NCI-H146 (cell line): ENCODE data around the gene CLPTM1L.
"Not testable (repeated sequence)": the region's sequence is repeated elsewhere in the genome, so short reads cannot be mapped to it uniquely, and the experiment has no call there.

Source experiments
- DNase-seq: peaks from one replicate; lab custom pipeline; 2025; lab: John Stamatoyannopoulos, UW

Gene CLPTM1L

DNA sequence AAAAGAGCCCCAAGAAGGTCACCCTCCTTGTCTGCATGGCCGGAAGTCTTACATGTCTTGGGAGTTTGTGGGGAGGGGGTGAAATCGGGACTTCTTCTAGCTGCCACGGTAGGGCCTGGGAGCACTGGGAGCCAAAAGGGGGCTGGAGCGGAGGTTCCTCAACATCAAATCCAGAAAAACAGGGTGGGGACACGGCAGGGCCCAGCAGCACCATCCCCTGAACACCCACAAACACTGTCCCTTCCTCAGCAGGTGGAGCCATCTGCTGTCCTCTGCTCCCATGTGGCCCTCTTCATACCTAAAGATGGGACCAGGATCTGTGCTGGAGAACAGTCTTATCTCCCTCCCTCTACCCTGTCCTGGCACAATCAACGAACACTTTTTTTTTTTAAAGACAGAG is 52.8 kb downstream of the CLPTM1L start:
- no peak for DNase-seq

DNA sequence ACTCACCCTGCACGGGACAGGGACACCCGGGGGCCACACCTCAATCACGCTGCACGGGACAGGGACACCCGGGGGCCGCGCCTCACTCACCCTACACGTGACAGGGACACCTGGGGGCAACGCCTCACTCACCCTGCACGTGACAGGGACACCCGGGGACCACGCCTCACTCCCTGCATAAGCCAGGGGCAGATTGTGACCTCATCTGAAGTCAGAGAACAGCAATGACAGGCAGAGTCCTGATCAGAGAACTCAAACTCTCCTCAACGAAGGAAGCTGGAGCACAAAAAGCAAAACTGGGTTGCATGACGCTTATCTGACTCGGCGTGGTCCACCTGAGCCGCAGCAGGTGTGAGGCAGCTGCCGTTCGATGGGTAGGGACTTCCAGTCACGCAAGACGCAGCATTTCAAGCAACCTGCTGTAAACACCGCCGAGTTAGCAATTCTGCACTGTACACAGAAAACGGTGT is 53.3 kb downstream of the CLPTM1L start:
- DNase-seq, result peak; percentile 38

DNA sequence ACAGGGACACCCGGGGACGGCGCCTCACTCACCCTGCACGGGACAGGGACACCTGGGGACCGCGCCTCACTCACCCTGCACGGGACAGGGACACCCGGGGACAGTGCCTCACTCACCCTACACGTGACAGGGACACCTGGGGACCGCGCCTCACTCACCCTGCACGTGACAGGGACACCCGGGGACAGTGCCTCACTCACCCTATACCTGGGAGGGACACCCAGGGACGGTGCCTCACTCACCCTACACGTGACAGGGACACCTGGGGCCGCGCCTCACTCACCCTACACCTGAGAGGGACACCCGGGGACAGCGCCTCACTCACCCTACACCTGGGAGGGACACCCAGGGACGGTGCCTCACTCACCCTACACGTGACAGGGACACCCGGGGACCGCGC is 53.9 kb downstream of the CLPTM1L start:
- DNase-seq, result not testable (repeated sequence)

DNA sequence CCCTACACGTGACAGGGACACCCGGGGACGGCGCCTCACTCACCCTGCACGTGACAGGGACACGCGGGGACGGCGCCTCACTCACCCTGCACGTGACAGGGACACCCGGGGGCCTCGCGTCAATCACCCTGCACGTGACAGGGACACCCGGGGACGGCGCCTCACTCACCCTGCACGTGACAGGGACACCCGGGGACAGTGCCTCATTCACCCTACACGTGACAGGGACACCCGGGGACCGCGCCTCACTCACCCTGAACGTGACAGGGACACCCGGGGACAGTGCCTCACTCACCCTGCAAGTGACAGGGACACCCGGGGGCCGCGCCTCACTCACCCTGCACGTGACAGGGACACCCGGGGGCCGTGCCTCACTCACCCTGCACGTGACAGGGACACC is 55.3 kb downstream of the CLPTM1L start:
- DNase-seq, result not testable (repeated sequence)

DNA sequence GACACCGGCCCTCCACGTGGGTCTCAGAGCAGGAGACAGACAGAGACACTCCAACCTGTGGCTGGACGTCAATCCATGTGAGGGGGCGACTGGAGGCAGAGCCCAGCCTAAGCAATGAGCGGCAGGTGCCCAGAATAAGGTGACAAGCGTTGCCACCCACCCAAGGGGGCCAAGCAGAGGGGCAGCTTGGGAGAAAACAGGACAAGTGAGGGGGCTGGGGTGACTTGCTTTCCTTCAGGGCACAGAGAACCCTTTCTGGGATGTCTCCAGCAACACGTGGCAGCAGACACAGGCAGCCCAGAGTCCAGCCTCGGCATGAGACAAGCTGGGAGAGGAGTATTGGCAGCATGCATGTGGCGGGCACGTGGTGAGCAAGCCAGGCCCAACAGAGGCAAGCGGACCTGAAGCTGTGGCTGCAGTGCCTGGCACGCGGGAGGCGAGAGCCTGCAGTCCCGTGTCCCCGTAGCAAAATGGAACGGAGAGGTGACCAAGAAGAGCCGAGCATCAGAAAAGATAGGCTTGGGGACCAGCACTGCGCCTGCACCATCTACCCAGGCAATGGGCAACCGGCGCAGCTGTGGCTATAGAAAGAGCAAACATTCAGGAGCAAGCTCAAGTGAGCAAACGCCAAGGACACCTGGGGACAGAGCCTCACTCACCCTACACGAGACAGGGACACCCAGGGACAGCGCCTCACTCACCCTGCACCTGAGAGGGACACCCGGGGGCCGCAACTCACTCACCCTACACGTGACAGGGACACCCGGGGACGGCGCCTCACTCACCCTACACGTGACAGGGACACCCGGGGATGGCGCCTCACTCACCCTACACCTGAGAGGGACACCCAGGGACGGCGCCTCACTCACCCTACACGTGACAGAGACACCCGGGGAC is 56.2 kb downstream of the CLPTM1L start:
- no peak for DNase-seq

DNA sequence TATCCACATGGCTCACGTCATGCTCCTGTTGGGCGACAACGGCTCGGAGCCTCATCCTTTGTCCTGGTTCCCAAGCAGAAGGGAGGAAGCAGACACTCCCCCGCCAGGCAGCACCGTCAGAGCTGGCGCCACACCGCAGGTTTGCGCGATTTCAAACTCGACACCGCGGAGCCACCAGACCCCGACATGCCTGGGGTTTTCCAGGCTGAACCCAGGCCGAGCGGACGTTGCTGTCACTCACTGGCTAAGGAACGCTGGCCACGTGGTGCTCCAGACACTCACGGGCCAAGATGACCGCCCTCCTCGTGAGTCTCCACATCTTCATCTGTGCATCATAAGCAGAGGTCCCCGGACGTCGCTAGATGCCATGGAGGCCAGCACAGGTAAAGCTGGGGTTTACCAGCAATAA is 59.0 kb downstream of the CLPTM1L start:
- no peak for DNase-seq

DNA sequence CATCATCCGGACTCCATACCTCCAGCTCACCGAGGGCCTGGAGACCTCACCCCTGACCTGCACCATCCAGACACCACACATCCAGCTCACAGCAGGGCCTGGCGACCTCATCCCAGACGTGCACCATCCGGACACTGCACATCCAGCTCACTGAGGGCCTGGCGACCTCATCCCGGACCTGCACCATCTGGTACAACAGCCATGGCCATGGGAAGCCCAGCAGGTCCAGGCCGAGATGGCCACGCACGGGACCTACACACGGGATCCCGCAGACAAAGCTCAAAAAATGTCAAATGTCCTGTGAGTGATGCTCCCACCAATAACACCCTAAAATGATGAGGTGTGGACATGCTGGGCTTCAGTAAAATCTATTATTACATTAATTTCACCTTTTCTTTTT is 59.8 kb downstream of the CLPTM1L start:
- no peak for DNase-seq

DNA sequence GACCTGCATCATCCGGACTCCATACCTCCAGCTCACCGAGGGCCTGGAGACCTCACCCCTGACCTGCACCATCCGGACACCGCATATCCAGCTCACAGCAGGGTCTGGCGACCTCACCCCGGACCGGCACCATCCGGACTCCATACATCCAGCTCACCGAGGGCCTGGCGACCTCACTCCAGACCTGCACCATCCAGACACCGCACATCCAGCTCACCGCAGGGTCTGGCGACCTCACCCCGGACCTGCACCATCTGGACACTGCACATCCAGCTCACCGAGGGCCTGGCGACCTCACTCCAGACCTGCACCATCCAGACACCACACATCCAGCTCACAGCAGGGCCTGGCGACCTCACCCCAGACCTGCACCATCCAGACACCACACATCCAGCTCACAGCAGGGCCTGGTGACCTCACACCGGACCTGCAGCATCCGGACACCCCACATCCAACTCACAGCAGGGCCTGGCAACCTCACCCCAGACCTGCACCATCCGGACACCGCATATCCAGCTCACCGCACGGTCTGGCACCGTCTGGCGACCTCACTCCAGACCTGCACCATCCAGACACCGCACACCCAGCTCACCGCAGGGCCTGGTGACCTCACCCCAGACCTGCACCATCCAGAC is 60.4 kb downstream of the CLPTM1L start:
- DNase-seq, result not testable (repeated sequence)

DNA sequence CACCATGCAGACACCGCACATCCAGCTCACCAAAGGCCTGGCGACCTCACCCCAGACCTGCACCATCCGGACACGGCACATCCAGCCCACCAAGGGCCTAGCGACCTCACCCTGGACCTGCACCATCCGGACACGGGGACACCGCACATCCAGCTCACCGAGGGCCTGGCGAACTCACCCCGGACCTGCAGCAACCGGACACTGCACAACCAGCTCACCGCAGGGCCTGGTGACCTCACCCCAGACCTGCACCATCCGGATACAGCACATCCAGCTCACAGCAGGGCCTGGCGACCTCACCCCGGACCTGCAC is 61.2 kb downstream of the CLPTM1L start:
- DNase-seq, result not testable (repeated sequence)

DNA sequence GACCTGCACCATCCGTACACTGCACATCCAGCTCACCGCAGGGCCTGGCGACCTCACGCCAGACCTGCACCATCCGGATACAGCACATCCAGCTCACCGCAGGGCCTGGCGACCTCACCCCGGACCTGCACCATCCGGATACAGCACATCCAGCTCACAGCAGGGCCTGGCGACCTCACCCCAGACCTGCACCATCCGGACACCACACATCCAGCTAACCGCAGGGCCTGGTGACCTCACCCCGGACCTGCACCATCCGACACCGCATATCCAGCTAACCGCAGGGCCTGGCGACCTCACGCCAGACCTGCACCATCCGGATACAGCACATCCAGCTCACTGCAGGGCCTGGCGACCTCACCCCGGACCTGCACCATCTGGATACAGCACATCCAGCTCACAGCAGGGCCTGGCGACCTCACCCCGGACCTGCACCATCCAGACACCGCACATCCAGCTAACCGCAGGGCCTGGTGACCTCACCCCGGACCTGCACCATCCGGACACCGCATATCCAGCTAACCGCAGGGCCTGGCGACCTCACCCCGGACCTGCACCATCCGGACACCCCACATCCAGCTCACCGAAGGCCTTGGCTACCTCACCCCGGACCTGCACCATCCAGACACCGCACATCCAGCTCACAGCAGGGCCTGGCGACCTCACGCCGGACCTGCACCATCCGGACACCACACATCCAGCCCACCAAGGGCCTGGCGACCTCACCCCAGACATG is 61.7 kb downstream of the CLPTM1L start:
- not testable (repeated sequence) for DNase-seq

DNA sequence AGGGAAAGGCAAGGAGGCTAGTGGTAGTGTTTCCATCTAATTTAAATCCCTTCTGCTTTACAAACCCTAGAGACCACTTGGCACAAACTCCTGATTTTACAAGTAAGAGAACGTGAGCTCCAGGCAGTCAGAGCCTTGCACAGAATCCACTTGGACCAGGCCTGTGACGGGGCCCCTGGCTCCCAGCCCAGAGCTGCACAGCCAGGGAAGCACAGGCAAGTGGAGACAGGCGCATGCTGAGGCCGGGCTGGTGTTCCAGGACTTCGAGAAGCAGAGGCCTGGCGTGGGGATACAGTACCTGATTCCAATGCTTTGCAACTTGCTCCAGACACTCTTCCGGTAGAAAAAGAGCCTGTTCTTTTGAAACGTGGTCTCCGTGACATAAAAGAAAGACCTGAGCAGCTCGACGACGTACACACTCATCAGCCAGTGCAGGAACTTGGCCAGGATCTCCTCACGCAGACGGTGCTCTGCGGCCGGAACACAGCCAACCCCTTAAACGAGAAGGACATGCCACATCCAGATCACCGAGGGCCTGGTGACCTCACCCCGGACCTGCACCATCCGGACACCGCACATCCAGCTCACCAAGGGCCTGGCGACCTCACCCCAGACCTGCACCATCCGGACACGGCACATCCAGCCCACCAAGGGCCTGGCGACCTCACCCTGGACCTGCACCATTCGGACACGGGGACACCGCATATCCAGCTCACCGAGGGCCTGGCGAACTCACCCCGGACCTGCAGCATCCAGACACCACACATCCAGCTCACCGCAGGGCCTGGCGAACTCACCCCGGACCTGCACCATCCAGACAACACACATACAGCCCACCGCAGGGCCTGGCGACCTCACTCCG is 62.5 kb downstream of the CLPTM1L start:
- no peak for DNase-seq

DNA sequence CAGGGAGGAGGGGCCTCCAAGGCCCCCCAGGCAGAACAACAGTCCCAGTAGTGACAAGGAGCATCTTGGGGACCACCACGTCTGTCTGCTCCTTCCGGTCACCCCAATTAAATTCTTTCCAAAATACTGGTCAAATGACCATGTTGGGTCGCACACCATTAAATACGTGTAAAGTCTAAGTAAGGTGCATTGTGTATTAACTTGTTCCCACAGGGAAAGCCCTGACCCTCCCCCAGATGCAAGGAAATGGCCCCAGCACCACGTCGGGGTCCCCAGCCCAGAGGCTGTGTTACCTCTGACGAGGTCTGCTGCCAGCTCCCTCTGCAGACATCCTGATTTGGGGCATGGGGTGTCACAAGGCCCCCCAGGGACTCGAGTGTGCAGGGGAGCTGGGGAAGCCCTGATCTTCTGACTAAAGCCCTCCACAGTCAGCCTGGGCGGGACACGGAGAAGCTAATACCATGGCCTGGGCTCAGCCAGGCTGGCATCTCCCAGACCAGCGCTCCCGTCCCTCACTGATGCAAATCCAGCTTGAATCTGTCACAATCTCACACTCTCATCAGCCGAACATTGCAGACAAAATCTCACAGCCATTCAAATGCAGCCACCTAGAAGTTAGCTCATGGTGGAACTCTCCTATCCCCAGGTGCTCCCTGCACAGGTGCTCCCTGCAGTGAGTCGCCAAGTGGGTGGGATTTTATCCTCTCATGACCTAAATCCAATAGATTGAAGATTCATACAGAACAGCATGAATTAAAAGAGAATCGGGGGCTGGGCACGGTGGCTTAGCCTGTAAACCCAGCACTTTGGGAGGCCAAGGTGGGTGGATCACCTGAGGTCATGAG is 63.6 kb downstream of the CLPTM1L start:
- DNase-seq, result no peak

DNA sequence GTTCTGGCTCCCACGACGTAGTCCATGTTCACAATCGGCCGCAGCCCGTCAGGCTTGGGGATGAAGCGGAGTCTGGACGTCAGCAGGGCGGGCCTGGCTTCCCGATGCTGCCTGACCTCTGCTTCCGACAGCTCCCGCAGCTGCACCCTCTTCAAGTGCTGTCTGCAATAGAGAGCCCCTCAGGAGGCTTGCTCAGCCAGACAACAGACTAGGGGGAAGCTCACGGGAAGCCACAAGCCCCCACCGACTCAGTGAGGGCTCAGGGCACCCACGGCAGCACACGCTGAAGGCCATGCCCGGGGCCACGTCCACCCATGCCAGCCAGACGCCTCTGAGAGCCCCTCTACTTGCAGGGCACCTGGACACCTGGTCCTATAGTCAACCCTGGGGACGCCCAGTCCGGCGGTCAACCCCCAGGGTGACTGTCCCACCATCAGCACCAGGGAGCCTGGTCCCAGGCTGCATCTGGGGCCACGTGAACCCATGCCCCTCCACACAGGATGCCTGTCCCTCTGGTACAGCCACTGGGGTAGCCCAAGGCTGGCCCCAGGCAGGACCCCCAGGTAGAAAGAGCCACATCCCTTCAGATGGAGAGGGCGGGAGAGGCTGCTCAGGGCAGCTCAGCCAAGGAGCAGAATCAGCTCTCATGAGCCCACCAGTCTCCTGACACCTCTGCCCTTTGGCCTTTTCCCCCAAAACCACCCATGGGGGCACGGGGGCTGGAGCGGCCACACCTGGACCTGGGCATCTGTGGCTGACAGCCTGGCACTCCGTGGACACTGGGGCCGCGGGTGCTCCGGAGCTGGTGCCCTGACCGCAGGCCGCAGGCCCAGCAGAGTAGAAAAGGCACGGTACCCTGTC is 64.5 kb downstream of the CLPTM1L start:
- no peak for DNase-seq

DNA sequence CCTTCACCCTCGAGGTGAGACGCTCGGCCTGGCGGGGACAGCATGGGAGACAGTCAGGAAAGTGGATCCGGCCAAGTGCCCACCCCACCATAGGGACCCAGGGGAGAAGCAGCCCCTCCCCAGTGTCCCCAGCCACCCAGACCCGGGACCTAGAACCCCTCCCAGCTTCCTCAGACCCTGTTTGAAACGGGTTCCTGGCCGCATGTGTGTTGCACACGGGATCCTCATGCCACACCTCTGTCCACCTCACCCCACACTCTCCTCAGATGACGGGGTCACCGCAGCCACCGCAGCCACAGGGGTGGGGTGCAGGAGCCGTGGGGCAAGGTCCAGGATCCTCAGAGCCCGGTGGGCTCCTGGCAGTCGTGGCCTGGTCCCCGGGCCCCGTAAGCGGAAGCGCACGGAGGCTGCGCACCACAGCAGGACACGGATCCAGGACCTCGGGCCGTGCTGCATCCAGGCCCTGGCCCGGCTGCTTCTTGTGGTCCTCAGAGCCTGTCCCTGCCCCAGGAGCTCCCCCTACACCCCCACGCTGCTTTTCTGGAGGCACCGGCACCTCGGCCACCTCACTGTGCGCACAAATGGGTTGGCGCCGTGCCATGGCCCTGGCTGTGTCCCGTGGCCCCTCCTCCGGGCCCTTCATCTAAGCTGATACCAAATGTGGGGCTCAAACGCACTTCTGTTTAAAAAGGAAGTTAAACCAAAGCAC is 65.3 kb downstream of the CLPTM1L start:
- no peak for DNase-seq

DNA sequence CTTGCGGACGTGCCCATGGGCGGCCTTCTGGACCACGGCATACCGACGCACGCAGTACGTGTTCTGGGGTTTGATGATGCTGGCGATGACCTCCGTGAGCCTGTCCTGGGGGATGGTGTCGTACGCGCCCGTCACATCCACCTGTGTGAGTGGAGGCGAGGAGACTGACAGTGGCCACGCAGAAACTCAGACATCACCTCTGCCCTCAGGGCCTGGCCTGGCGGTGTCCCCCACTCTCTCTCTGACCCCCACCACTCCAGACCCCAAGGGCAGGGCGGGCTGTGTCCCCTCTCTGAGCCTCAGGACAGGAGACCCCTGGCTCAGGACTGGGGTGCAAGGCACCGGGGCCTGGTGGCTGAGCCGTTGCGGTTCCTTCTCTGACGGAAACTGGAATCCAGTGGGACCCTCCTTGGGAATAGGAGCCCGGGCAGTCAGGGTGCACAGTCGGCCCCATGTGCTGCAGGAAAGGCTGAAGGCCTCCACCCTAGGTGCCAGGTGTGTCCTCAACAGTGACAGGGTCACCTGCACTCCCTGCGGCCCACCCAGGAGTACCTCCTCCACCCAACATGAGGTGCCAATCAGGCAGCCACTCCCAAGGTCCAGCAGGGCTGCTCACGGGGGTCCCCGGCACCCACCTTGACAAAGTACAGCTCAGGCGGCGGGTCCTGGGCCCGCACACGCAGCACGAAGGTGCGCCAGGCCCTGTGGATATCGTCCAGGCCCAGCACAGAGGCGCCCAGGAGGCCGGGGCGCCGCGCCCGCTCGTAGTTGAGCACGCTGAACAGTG is 66.0 kb downstream of the CLPTM1L start:
- no peak for DNase-seq

DNA sequence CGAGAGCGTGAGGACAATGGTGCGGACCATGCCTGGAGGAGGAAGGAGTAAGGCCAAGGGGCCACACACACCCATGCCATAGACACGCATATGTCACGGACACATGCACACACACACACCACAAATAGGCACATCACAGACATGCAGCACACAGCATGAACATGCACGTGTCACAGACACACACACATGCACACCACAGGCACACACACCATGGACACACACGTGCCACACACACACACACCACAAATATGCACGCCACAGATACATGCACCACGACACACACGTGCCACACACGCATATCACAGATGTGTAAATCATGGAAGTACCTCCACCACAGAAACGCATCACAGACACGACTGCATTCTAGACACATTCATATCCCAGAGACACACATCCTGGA is 66.7 kb downstream of the CLPTM1L start:
- no peak for DNase-seq

DNA sequence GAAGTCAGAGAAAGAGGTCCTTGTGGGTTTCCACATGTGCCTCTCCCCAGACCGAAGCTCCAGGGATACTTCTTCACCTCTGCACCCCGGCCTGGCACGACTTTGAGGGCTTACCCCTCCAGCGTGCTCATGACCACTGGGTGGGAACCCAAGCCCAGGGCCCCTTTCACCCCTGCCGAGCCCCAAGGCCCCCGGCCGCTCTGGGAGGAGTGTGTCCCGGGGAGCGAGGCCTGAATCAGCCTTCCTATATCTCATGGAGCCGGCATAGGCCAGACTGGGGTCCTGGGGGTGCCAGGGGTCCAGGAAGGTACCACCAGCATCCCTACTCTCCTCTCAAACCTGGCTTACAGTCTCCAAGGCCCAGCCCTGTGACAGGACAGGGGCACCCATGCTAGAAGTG is 67.1 kb downstream of the CLPTM1L start:
- DNase-seq, result no peak

DNA sequence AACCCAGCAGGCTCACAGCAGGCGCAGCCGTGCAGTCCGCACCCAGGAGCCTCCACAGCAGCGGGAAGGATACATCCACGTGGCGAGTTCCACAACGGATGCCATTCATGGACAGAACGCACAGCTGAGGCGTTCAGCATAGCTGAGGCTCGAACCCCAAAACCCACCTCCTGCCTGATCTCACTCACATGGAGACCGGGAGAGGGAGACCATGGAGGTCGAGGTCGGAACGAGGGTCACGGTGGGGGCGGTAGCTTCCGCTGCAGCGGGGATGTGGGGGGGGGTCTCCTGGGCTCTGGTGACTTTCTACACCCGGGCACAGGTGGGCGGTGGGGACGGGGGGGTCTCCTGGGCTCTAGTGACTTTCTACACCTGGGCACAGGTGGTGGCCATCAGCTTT is 67.6 kb downstream of the CLPTM1L start:
- no peak for DNase-seq

DNA sequence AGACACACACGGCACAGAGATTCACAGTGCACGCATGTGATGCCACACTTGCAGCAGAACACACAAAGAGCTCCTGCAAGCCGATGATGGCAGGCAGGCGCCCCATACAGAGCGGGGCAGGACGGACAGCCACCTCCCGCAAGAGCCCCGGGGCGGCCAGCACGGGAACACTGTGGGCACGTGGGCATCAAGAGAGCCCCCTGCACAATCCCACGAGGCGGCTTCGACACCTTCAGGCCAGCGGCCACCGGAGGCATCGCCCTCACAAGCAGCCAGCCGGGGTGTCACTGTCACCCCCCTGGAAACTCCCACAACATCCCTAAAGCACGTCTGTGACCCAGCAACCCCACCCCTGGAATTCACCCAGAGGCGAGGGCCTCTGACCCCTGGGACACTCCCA is 68.0 kb downstream of the CLPTM1L start:
- no peak for DNase-seq
